Measurements from ENCODE around the gene DPYSL3. TPM values are rescaled to one million over a fixed set of nuclear protein-coding genes. Genes with fewer than 3 reads are reported as not detected.
"Not testable (repeated sequence)": the region's sequence is repeated elsewhere in the genome, so short reads cannot be mapped to it uniquely, and the experiment has no call there.

DPYSL3 gene
- under 1 TPM; 0.13 to 0.35 TPM for total RNA-seq
- not detected for polyA plus RNA-seq

DNA sequence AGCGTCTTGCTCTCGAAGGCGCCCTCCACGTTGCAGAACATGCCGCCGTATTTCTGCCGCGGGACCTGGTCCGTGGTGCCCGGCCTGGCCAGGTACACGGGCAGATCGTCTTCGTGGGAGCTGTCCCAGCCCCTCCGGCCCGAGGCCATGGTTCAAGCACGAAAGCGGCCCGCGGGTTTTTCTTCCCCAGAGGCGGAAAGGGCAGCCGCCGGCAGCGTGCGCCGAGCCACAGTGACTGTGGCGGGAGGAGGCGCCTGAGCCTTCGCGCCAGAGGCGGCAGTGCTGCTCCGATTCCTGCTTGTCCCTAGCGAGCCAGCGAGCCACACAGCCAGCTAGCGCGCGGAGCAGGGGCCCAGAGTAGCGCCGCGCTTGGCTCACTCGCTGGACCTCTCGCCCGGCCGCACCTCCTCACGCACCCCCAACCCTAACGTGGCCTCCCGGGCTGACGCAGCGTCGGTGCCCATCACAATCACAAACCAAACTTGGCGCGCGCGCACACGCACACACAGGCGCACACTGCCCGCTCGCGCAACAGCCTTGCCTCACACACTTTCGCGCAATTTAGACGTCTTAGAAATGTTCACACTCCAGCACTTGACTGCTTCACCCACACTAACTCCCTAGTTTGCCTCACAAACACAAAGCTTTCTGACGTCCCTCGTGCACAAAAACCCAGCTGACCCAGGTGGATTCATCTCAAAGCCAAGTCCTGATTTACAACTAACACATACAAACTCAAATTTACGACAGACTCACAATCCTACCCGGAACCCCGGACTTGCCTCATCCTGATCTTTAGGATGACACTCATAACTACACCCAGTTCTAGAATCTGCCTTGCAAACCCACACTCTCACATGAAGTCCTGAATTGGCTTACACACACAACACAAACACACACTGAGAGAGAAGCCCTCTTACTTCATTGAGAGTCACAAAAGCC, at the start of gene DPYSL3:
DPYSL3 (minus strand) TSS at position 359 of the 942 bp plus-strand sequence; CDS start at position 149, 210 bp downstream.
- ChIA-PET POLR2A (no interaction called here), CTCF (no interaction called here)
- peaks cover 26 to 46% of the 10 kb centered on the region in 2 donors for H3K27me3 Mint-ChIP-seq
- peaks cover 0 to 4% (median 0%) of the 10 kb centered on the region in 3 donors for H3K36me3 Mint-ChIP-seq
- peak in 1 of 5 donors; percentile 43 for DNase-seq
- H3K27me3 ChIP-seq (ENCODE audit: insufficient read depth, low read length, poor library complexity, severe bottlenecking) = no peaks in the 10 kb centered on the region
- H3K9me3 ChIP-seq (ENCODE audit: low read length) = no peaks in the 10 kb centered on the region
- H3K27ac Mint-ChIP-seq = peak within 1 kb of the TSS in 2 of 8 donors; percentile 0 to 6
- no peaks in the 10 kb centered on the region for H3K4me1 ChIP-seq (ENCODE audit: insufficient read depth, low read length)
- peaks cover 5 to 8% (median 8%) of the 10 kb centered on the region in 3 donors for H3K4me1 Mint-ChIP-seq
- no peak within 1 kb of the TSS for H3K27ac ChIP-seq (ENCODE audit: low read depth, low read length)
- no peaks in the 10 kb centered on the region for H3K36me3 ChIP-seq (ENCODE audit: insufficient read depth, low read length)
- H3K4me3 ChIP-seq (ENCODE audit: low read length) = no peak within 1 kb of the TSS
- H3K9me3 Mint-ChIP-seq = peaks cover 0 to 6% (median 0%) of the 10 kb centered on the region in 5 donors
- H3K4me3 Mint-ChIP-seq = peak within 1 kb of the TSS in 1 of 7 donors; percentile 66

DNA sequence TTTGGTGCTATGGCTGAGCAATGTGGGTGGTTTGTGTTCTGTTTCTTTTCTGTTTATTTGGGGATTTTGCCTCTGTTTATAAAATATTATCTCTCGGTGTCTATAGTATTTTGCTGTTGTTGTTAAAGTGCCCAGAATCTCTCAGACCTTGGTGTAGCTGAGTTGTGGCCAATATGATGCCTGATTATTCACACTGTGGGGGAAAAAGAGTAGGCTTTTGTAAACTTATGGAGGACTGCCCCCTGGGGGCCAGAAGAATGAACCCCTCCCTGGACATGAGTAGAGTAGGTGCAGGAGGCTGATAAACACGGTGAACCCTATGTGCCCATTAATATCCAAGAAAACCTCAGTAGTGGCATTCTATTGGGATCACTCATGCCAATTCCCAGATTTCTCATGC, 49.0 kb upstream of the DPYSL3 start:
- CTCF ChIA-PET = no interaction called here
- DNase-seq = no peak
- no peaks in the 10 kb centered on the region for H3K36me3 Mint-ChIP-seq

DNA sequence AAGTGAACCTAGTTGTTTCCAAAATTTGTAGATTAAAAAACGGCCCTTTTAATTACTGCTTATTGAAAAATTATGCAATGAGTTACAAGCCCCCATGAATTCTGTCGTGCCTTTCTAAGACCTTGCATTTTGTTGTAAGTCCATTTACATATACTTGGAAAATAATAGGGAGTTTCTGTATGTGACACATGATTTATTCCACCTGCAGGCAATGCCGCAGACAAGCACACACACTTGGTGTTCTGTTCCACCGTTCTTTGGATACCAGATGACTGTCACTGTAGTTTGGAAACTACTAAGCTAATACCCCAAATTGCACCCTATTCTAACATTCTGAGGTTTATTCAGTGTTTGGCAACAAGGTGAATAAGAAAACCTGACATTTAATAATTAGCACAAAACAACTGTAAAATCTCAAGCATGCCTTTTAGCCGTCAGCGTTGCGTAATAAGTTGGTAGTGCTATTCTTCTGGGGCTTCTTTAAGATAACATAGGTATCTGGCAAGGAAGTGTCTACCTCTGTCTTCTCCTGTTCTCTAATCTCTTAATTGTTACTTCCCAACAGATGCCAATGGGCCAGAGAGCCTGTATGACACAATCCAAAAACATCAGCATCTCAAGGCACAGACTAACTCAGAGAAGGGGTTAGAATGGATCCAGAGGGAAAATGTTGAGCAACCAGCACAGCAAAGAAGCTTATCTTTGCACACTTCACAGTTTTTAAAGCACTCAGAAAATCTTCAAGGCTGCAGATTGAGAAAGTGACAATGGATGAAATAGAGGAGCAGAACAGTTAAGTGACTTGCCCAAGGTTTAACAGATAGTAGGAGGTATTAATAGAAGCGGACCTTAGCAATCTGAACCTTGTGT, 48.2 kb upstream of the DPYSL3 start:
- Histone ChIP-seq H3K9me3 (ENCODE audit: low read length) (no peaks in the 10 kb centered on the region), H3K27ac (ENCODE audit: low read depth, low read length) (no peak overlapping the region), H3K4me1 (ENCODE audit: insufficient read depth, low read length) (no peaks in the 10 kb centered on the region), H3K4me3 (ENCODE audit: low read length) (no peak overlapping the region), H3K27me3 (ENCODE audit: insufficient read depth, low read length, poor library complexity, severe bottlenecking) (no peaks in the 10 kb centered on the region), H3K36me3 (ENCODE audit: insufficient read depth, low read length) (no peaks in the 10 kb centered on the region)
- Mint-ChIP-seq H3K27me3 (peaks cover 2% of the 10 kb centered on the region in 2 donors), H3K4me1 (no peaks in the 10 kb centered on the region), H3K4me3 (no peak overlapping the region), H3K27ac (no peak overlapping the region), H3K36me3 (no peaks in the 10 kb centered on the region), H3K9me3 (no peaks in the 10 kb centered on the region)
- CTCF ChIA-PET = no interaction called here
- no peak for DNase-seq
- POLR2A ChIA-PET = no interaction called here

More for the DNA sequence above, 49.0 kb upstream of the DPYSL3 start:
- Mint-ChIP-seq H3K27me3 (peaks cover 2% of the 10 kb centered on the region in 2 donors), H3K27ac (no peak overlapping the region), H3K4me1 (no peaks in the 10 kb centered on the region), H3K9me3 (no peaks in the 10 kb centered on the region), H3K4me3 (no peak overlapping the region)
- H3K27me3 ChIP-seq (ENCODE audit: insufficient read depth, low read length, poor library complexity, severe bottlenecking) = no peaks in the 10 kb centered on the region
- H3K4me1 ChIP-seq (ENCODE audit: insufficient read depth, low read length) = no peaks in the 10 kb centered on the region
- POLR2A ChIA-PET = no interaction called here
- no peaks in the 10 kb centered on the region for H3K9me3 ChIP-seq (ENCODE audit: low read length)
- H3K27ac ChIP-seq (ENCODE audit: low read depth, low read length) = no peak overlapping the region
- no peak overlapping the region for H3K4me3 ChIP-seq (ENCODE audit: low read length)
- H3K36me3 ChIP-seq (ENCODE audit: insufficient read depth, low read length) = no peaks in the 10 kb centered on the region

DNA sequence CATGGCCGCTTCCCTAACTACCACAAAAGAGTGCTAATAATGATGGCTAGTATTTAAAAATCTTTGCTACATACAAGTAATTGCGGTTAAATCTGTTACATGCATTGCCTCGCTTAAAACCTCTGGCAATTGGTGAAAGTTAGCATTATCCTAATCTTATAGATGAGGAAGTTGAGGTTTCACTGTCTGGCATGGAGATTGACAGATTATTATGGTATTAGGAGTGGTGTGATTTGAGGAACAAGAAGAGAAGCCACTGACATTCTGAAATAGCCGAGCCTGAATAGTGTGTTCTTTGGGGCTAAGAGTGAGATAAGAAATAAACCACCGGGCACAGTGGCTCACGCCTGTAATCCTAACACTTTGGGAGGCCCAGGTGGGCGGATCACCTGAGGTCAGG, 45.3 kb upstream of the DPYSL3 start:
- ChIA-PET POLR2A (no interaction called here), CTCF (no interaction called here)
- DNase-seq = no peak
- Histone ChIP-seq H3K4me1 (ENCODE audit: insufficient read depth, low read length) (no peaks in the 10 kb centered on the region), H3K36me3 (ENCODE audit: insufficient read depth, low read length) (no peaks in the 10 kb centered on the region), H3K4me3 (ENCODE audit: low read length) (no peak overlapping the region), H3K27me3 (ENCODE audit: insufficient read depth, low read length, poor library complexity, severe bottlenecking) (no peaks in the 10 kb centered on the region), H3K9me3 (ENCODE audit: low read length) (no peaks in the 10 kb centered on the region), H3K27ac (ENCODE audit: low read depth, low read length) (no peak overlapping the region)
- H3K9me3 Mint-ChIP-seq = peaks cover 0 to 4% (median 0%) of the 10 kb centered on the region in 5 donors
- no peak overlapping the region for H3K4me3 Mint-ChIP-seq
- H3K27ac Mint-ChIP-seq = no peak overlapping the region
- H3K4me1 Mint-ChIP-seq = no peaks in the 10 kb centered on the region
- H3K36me3 Mint-ChIP-seq = no peaks in the 10 kb centered on the region
- H3K27me3 Mint-ChIP-seq = peaks cover 0 to 8% of the 10 kb centered on the region in 2 donors

DNA sequence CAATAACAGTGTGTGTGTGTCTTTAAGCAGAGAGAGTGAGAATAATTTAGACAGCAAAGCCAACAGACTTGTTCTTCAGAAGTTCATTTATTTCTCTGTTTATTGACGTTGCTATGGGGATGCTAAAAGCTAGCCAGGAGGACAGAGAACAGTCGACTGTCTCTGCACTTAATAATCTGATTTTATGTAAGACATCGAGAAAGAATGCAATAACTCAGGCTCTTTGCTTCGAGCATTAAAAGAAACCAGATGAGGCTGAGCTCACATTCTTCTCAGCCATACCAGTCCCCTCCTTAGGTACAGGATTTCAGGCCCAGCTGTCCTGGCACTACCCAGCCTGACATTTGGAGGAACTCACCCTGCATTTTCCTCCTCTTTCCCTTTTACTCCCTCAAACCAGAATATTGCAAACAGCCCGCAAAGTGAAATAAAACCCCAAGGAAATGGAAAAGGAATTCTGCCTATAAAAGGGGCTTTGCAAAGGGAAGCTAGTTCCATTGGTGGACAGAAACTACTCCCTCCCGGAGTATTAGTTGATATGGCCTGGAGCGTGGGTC, 44.5 kb upstream of the DPYSL3 start:
- H3K27me3 Mint-ChIP-seq = peaks cover 0 to 8% of the 10 kb centered on the region in 2 donors
- POLR2A ChIA-PET = no interaction called here
- no peaks in the 10 kb centered on the region for H3K4me1 Mint-ChIP-seq
- no peak overlapping the region for H3K27ac Mint-ChIP-seq
- no peak for DNase-seq
- H3K4me3 ChIP-seq (ENCODE audit: low read length) = no peak overlapping the region
- no peaks in the 10 kb centered on the region for H3K36me3 Mint-ChIP-seq
- peaks cover 0 to 8% (median 0%) of the 10 kb centered on the region in 5 donors for H3K9me3 Mint-ChIP-seq
- CTCF ChIA-PET = no interaction called here
- H3K4me1 ChIP-seq (ENCODE audit: insufficient read depth, low read length) = no peaks in the 10 kb centered on the region
- no peak overlapping the region for H3K27ac ChIP-seq (ENCODE audit: low read depth, low read length)
- no peaks in the 10 kb centered on the region for H3K27me3 ChIP-seq (ENCODE audit: insufficient read depth, low read length, poor library complexity, severe bottlenecking)
- no peak overlapping the region for H3K4me3 Mint-ChIP-seq
- no peaks in the 10 kb centered on the region for H3K9me3 ChIP-seq (ENCODE audit: low read length)
- no peaks in the 10 kb centered on the region for H3K36me3 ChIP-seq (ENCODE audit: insufficient read depth, low read length)

DNA sequence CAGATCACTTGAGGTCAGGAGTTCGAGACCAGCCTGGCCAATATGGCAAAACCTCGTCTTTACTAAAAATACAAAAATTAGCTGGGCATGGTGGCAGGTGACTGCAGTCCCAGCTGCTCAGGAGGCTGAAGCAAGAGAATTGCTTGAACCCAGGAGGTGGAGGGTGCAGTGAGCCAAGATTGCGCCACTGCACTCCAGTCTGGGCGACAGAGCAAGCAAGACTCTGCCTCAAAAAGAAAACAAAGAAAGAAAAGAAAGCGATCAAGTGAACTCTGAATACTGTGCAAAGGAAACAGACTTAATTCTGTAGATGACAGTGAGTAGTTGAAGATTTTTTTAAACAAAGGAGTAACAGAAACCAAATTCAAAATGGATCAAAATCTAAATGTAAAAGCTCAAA, 43.9 kb upstream of the DPYSL3 start:
- POLR2A ChIA-PET; H3K9me3 ChIP-seq (ENCODE audit: low read length); H3K27me3 Mint-ChIP-seq; H3K27me3 ChIP-seq (ENCODE audit: insufficient read depth, low read length, poor library complexity, severe bottlenecking); H3K4me3 Mint-ChIP-seq; H3K27ac Mint-ChIP-seq; CTCF ChIA-PET; H3K4me1 ChIP-seq (ENCODE audit: insufficient read depth, low read length); DNase-seq; H3K36me3 ChIP-seq (ENCODE audit: insufficient read depth, low read length); H3K36me3 Mint-ChIP-seq; H3K4me1 Mint-ChIP-seq; H3K9me3 Mint-ChIP-seq; H3K27ac ChIP-seq (ENCODE audit: low read depth, low read length); H3K4me3 ChIP-seq (ENCODE audit: low read length): not testable (repeated sequence)

DNA sequence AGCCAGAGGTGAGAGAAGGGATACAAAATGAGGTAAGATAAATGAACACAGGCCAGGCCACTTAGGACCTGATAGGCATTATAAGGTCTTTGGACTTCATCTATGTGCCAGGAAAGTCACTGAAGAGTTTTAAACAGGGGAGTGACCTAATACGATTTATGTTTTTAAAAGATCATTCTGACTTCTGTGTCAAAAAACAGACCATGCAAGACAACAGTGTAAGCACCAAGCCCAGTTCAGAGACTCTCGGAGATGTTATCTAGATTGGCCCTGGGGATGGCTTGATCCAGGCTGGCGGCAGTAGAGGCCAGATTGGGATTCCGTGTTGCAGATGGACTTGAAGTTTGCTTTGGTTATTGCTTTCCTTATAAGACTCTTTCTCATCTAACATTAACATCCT, 43.0 kb upstream of the DPYSL3 start:
- POLR2A ChIA-PET = no interaction called here
- H3K9me3 Mint-ChIP-seq = peaks cover 0 to 8% (median 0%) of the 10 kb centered on the region in 5 donors

DNA sequence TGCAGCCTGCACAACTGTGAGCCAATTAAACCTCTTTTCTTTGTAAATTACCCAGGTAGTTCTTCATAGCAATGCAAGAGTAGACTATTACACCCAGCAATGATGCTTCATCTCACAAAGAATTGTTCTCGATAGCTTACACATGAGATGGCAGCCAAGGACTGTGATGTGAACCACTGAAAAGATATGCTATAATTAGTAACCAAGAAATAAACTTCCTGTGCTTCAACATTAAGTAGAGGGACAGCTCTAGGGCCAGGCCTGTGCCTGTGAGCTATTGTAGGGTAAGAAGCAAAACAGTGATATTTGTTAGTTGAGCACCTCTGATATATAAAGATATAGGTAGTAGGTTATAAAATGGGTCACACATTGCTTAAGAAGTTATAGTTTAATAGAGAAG, 41.8 kb upstream of the DPYSL3 start:
- Mint-ChIP-seq H3K4me1 (no peaks in the 10 kb centered on the region), H3K36me3 (no peaks in the 10 kb centered on the region), H3K9me3 (peaks cover 0 to 8% (median 0%) of the 10 kb centered on the region in 5 donors), H3K27me3 (peaks cover 0 to 8% of the 10 kb centered on the region in 2 donors), H3K4me3 (no peak overlapping the region), H3K27ac (no peak overlapping the region)
- Histone ChIP-seq H3K4me1 (ENCODE audit: insufficient read depth, low read length) (no peaks in the 10 kb centered on the region), H3K27ac (ENCODE audit: low read depth, low read length) (no peak overlapping the region), H3K4me3 (ENCODE audit: low read length) (no peak overlapping the region), H3K27me3 (ENCODE audit: insufficient read depth, low read length, poor library complexity, severe bottlenecking) (no peaks in the 10 kb centered on the region), H3K36me3 (ENCODE audit: insufficient read depth, low read length) (no peaks in the 10 kb centered on the region), H3K9me3 (ENCODE audit: low read length) (no peaks in the 10 kb centered on the region)
- ChIA-PET CTCF (no interaction called here), POLR2A (no interaction called here)
- DNase-seq = no peak

More for the DNA sequence above, 43.0 kb upstream of the DPYSL3 start:
- no peaks in the 10 kb centered on the region for H3K9me3 ChIP-seq (ENCODE audit: low read length)
- peaks cover 0 to 8% of the 10 kb centered on the region in 2 donors for H3K27me3 Mint-ChIP-seq
- no peak overlapping the region for H3K4me3 ChIP-seq (ENCODE audit: low read length)
- no peak overlapping the region for H3K27ac ChIP-seq (ENCODE audit: low read depth, low read length)
- DNase-seq = no peak
- CTCF ChIA-PET = no interaction called here
- H3K36me3 Mint-ChIP-seq = no peaks in the 10 kb centered on the region
- no peaks in the 10 kb centered on the region for H3K27me3 ChIP-seq (ENCODE audit: insufficient read depth, low read length, poor library complexity, severe bottlenecking)
- no peak overlapping the region for H3K4me3 Mint-ChIP-seq
- H3K36me3 ChIP-seq (ENCODE audit: insufficient read depth, low read length) = no peaks in the 10 kb centered on the region
- no peaks in the 10 kb centered on the region for H3K4me1 Mint-ChIP-seq
- H3K4me1 ChIP-seq (ENCODE audit: insufficient read depth, low read length) = no peaks in the 10 kb centered on the region
- H3K27ac Mint-ChIP-seq = no peak overlapping the region

Measured in CD8-positive, alpha-beta memory T cell (primary cell).